Measurements from ENCODE around the gene NTHL1.

The NTHL1 gene

GRCh38 chr16:2083876-2084780 is 36.5 kb upstream of the NTHL1 start:
- DNase-seq: no peak

GRCh38 chr16:2083409-2083808 is 35.8 kb upstream of the NTHL1 start:
- DNase-seq: no peak

GRCh38 chr16:2082983-2083364 is 35.3 kb upstream of the NTHL1 start:
- no peak for DNase-seq

GRCh38 chr16:2082171-2082982 is 34.7 kb upstream of the NTHL1 start:
- peak; percentile 57 for DNase-seq

GRCh38 chr16:2081201-2082084 is 33.8 kb upstream of the NTHL1 start:
- no peak for DNase-seq

- DNase-seq: no peak
These were observed 32.4 kb upstream of the NTHL1 start for GRCh38 chr16:2079991-2080390.

GRCh38 chr16:2079311-2079800 is 31.7 kb upstream of the NTHL1 start:
- DNase-seq: no peak

- no peak for DNase-seq
These were observed 31.1 kb upstream of the NTHL1 start for GRCh38 chr16:2078691-2079090.

GRCh38 chr16:2078096-2078495 is 30.5 kb upstream of the NTHL1 start:
- no peak for DNase-seq

GRCh38 chr16:2077696-2078095 is 30.1 kb upstream of the NTHL1 start:
- no peak for DNase-seq

- no peak for DNase-seq
These were observed 29.4 kb upstream of the NTHL1 start for GRCh38 chr16:2077016-2077415.

- no peak for DNase-seq
These were observed 28.6 kb upstream of the NTHL1 start for GRCh38 chr16:2076072-2076865.

GRCh38 chr16:2075631-2076030 is 28.0 kb upstream of the NTHL1 start:
- DNase-seq: no peak

GRCh38 chr16:2074071-2074470 is 26.4 kb upstream of the NTHL1 start:
- no peak for DNase-seq

GRCh38 chr16:2072926-2073325 is 25.3 kb upstream of the NTHL1 start:
- DNase-seq: no peak

- DNase-seq: no peak
These were observed 24.0 kb upstream of the NTHL1 start for GRCh38 chr16:2071454-2072202.

GRCh38 chr16:2070576-2071453 is 23.2 kb upstream of the NTHL1 start:
- DNase-seq: no peak

- no peak for DNase-seq
These were observed 18.5 kb upstream of the NTHL1 start for GRCh38 chr16:2066139-2066538.

- no peak for DNase-seq
These were observed 16.8 kb upstream of the NTHL1 start for GRCh38 chr16:2064368-2064945.

GRCh38 chr16:2063861-2064260 is 16.2 kb upstream of the NTHL1 start:
- DNase-seq: no peak

All from retina (tissue), 1 donor.